ENCODE results near the gene MUC3A. TPM values are rescaled to one million over a fixed set of nuclear protein-coding genes. Genes with fewer than 3 reads are reported as not detected.
"Not testable (repeated sequence)": the region's sequence is repeated elsewhere in the genome, so short reads cannot be mapped to it uniquely, and the experiment has no call there.

Gene MUC3A
- total and polyA plus RNA-seq, 2 of the 4 experiments (the other 2 are of a cell fraction): 0.05 TPM; not detected in 1

DNA sequence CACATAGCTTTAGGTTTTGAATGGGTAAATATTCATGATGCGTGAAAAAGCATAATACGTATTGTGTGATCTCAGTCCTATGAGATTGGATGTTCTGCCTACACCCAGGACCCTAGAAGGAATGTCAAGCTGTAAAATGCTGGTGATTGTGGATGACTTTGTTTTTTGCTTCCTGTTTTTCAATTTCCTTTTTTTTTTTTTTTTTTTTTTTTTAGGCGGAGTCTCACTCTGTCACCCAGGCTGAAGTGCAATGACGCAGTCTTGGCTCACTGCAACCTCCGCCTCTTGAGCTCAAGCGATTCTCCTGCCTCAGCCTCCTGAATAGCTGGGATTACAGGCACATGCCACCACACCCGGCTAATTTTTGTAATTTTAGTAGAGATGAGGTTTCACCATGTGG is 38.9 kb upstream of the MUC3A start:
- H4K20me1 ChIP-seq (ENCODE audit: insufficient read depth, low read length); H2AK9ac ChIP-seq (replicated peaks; ENCODE audit: low read depth, low read length, poor library complexity); H2BK15ac ChIP-seq (ENCODE audit: low read depth, low read length); DNase-seq; H3K23ac ChIP-seq (ENCODE audit: low read depth, low read length); H4K8ac ChIP-seq (ENCODE audit: low read depth in 2 of 2, low read length in 2 of 2); H4K5ac ChIP-seq (ENCODE audit: low read depth, low read length); H2BK20ac ChIP-seq (ENCODE audit: low read depth, low read length); H2AFZ ChIP-seq (replicated peaks; ENCODE audit: low read length, poor library complexity); H3K18ac ChIP-seq (ENCODE audit: low read depth, low read length); dilution Hi-C loops (cut with HindIII; ENCODE audit: low sequenced_read_pairs, unreplicated experiment); H3K27me3 ChIP-seq (ENCODE audit: control insufficient read depth, insufficient read depth, low read length); ATAC-seq (ENCODE audit: low read depth); H3K9me1 ChIP-seq (ENCODE audit: insufficient read depth, low read length); H4K91ac ChIP-seq (ENCODE audit: insufficient read depth, low read depth, low read length); H2AK5ac ChIP-seq (ENCODE audit: low read depth, low read length); intact Hi-C loops (cut with micrococcal nuclease); H3K79me1 ChIP-seq (ENCODE audit: low read depth in 1 of 2, low read length in 2 of 2); H3K4ac ChIP-seq (ENCODE audit: low read depth, low read length); BruUV-seq (replicated peaks); H3K9ac ChIP-seq (ENCODE audit: low read depth, low read length); H3K36me3 ChIP-seq (ENCODE audit: control insufficient read depth, insufficient read depth, low read length); H3K56ac ChIP-seq (ENCODE audit: extremely low read depth, insufficient read depth, low read length); in situ Hi-C loops (cut with MboI; ENCODE audit: low sequenced_read_pairs); H3K14ac ChIP-seq (replicated peaks; ENCODE audit: low read depth, low read length); POLR2A ChIA-PET (ENCODE audit: unreplicated experiment); H3K27ac ChIP-seq (ENCODE audit: insufficient read depth, low read length); H3K4me3 ChIP-seq (ENCODE audit: insufficient read depth, low read depth, low read length); H2BK5ac ChIP-seq (ENCODE audit: low read depth, low read length, poor library complexity, severe bottlenecking); H2BK120ac ChIP-seq (ENCODE audit: low read depth, low read length); H3K4me2 ChIP-seq (ENCODE audit: low read depth, low read length); H3K9me3 ChIP-seq (ENCODE audit: control insufficient read depth, insufficient read depth, low read length); H3K4me1 ChIP-seq (ENCODE audit: control insufficient read depth, insufficient read depth, low read length): not testable (repeated sequence)
- CTCF ChIA-PET: interaction anchor here (0.6 kb wide), 2 partner anchors 97 to 167 kb away, joined by 4 to 5 read pairs; no protein-coding TSS in a partner anchor
- WGBS, 2 experiments (ENCODE audit: extremely low coverage in 2 of 2, insufficient read length in 1 of 2): 100% methylated on average over 2 of the region's 7 CpGs; no CpG with 5 or more reads in 1 of the 2 experiments
